Activated T-cell treated with anti-CD3 and anti-CD28 coated beads for 24 hours (primary cell): Measurements from ENCODE around the gene SLCO2A1.
A peak's percentile ranks its signal among the peaks of the same experiment; 100 is the strongest.

Source experiments
- DNase-seq: peaks from one replicate; pipeline ENCODE4 v3.0.0-alpha.2; 2020; ENCODE audit warnings: low read depth

The SLCO2A1 gene

GRCh38 chr3:133933097-133934024 is 96.4 kb downstream of the SLCO2A1 start:
- DNase-seq = no peak

- no peak for DNase-seq
Measured at GRCh38 chr3:133932009-133932408, 97.7 kb downstream of the SLCO2A1 start.

GRCh38 chr3:133931084-133931483 is 98.6 kb downstream of the SLCO2A1 start:
- no peak for DNase-seq

- DNase-seq = no peak
Measured at GRCh38 chr3:133930341-133930933, 99.3 kb downstream of the SLCO2A1 start.

- DNase-seq = no peak
Measured at GRCh38 chr3:133928903-133929607, 100.7 kb downstream of the SLCO2A1 start.

- DNase-seq = no peak
Measured at GRCh38 chr3:133928136-133928893, 101.4 kb downstream of the SLCO2A1 start.

- DNase-seq = peak; percentile 59
Measured at GRCh38 chr3:133927540-133928066, 102.1 kb downstream of the SLCO2A1 start.

- no peak for DNase-seq
Measured at GRCh38 chr3:133926736-133927539, 102.8 kb downstream of the SLCO2A1 start.

GRCh38 chr3:133925960-133926735 is 103.6 kb downstream of the SLCO2A1 start:
- no peak for DNase-seq

GRCh38 chr3:133924041-133924440 is 105.7 kb downstream of the SLCO2A1 start:
- DNase-seq = no peak

GRCh38 chr3:133921592-133921991 is 108.1 kb downstream of the SLCO2A1 start:
- DNase-seq = no peak

- DNase-seq = no peak
Measured at GRCh38 chr3:133917144-133917543, 112.6 kb downstream of the SLCO2A1 start.

- DNase-seq = no peak
Measured at GRCh38 chr3:133915685-133916658, 113.8 kb downstream of the SLCO2A1 start.

GRCh38 chr3:133914839-133915600 is 114.7 kb downstream of the SLCO2A1 start:
- DNase-seq = no peak

GRCh38 chr3:133910422-133910821 is 119.3 kb downstream of the SLCO2A1 start:
- no peak for DNase-seq

GRCh38 chr3:133905376-133905775 is 124.3 kb downstream of the SLCO2A1 start:
- no peak for DNase-seq

GRCh38 chr3:133901847-133902246 is 127.9 kb downstream of the SLCO2A1 start:
- DNase-seq = no peak

- no peak for DNase-seq
Measured at GRCh38 chr3:133901083-133901482, 128.6 kb downstream of the SLCO2A1 start.
